ENCODE data around the gene KANSL1.

The KANSL1 gene

DNA sequence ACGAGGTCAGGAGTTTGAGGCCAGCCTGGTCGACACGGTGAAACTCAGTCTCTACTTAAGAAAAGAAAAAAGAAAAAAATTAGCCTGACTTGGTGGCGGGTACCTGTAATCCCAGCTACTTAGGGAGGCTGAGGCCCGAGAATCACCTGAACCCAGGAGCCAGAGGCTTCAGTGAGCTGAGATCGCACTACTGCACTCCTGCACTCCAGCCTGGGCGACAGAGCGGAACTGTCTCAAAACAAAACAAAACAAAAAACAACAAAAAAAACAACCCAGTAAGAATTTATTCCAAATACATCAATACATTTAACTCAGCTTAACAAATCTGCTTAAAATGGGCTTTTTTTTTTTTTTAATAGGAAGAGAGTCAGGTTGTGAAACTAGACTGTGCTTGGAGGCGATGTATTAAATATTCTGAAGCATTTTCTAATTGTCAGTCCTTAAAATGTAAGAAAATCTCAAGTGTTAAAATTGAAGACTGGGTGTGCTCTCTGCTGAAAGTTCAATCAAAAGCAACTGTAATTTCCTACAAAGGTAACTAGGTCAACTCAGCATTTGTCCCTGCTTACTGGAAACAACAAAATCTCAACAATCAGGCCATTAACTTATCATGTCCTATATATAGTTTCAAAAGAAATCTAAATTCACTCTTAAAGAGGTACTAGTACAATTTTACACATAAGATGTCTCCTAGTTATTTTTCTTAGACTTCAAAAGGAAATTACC lies 23.2 kb downstream of the KANSL1 start:
- no peak for DNase-seq (ENCODE audit: low read depth, low spot score)

DNA sequence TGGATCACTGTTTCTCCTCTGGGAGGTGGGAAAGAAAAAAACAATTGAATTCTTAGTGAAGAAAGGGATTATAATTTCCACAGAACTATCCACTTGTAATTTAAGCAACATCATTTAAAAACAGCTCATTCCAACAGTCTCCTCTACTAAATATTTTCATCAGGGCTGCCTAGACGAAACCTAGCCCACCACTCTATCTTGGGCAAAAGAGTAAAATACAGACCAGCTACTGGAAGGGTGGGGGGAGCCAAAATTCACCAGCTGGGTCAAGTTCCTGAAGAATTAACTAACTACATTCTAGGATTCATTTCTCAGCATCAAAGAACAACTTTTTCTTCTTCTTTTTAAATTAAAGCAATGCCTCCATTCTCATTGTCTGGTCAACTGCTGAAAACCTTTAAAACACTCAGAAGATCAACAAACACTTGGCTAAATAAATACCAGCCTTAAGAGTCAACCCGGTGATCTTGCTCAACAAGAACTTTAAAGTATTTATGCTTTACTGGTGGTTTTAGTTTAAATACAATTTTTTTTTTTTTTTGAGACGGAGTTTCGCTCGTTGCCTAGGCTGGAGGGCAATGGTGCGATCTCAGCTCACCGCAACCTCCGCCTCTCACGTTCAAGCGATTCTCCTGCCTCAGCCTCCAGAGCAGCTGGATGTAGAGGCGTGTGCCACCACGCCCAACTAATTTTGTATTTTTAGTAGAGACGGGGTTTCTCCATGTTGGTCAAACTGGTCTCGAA lies 25.2 kb downstream of the KANSL1 start:
- no peak for DNase-seq (ENCODE audit: low read depth, low spot score)
- H3K27ac ChIP-seq, result peak overlapping the region; percentile 76

More for the DNA sequence above, 23.2 kb downstream of the KANSL1 start:
- no peak overlapping the region for H3K27ac ChIP-seq

DNA sequence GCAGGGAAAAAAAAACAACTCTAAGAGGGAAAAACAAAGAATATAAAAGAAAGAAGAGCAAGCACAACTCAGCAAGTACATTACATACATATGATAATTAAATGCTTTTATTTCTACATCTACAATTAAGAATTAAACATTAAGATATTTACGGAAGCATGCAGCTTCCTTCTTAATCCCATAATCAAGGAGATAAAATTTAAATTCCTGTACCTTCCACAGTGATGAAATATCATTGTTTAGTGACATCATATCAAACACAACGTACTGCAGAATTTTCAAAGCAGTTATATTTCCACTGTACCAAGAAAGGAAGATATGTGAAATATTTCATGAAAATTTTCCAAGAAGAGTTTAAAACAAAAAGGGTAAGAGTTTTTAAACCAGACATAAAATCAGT lies 26.0 kb downstream of the KANSL1 start:
- no peak for DNase-seq (ENCODE audit: low read depth, low spot score)
- peak overlapping the region; percentile 76 for H3K27ac ChIP-seq

DNA sequence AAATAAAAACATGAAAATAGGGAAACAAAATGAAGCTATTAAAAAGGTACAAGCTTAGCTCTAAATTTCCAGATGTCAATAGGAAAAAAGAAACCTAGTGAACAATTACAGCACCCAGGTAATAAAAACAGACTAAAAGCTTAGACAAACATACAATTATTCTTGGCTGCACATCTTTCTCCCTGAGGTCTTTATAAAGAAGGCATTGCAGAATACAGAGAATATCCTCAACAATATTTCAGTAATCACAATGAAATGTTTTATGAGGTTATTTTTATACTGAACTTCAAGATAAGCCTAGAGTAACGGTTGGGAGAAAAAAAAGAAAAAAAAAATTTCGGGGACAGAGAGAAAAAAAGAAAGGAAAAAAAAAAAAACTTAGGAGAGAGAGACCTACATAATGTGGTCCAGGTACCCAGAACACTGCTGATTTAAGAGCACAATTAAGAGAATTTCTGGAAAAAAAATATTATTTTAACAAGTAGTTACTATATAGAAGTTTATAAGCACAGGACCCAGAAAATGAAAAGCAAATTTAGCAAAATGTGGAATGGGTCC lies 26.5 kb downstream of the KANSL1 start:
- no peak for DNase-seq (ENCODE audit: low read depth, low spot score)
- peak overlapping the region; percentile 76 for H3K27ac ChIP-seq

DNA sequence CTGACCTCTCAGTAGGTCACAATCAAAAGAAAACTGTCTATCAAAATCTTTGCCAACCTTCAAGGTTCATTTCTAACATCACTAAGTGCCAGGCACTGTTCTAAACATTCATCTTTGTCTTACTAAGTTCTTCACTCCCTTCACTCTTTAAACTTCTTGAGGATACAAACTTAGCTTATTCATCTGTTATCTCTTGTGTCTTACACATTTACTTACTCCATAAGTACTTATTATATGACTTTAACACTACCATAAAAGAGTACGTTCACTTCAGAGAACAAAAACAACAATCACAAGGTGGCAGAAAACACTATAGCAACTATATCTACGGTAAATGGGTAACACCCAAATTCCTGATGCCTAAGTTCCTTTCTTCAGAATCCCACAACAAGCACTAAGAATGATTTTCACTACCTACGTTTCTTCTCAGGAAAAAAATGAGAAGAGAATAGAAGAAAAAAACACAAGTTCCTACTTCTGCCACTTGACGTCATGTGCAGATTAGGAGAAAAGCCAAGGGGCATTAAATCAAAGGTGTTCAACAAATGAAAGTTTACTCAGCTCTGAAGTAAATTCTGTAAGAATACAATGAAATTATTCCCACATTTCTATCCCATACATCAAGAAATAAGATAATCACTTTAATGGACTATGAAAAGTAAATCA lies 29.2 kb downstream of the KANSL1 start:
- peak overlapping the region; percentile 76 for H3K27ac ChIP-seq
- no peak for DNase-seq (ENCODE audit: low read depth, low spot score)

DNA sequence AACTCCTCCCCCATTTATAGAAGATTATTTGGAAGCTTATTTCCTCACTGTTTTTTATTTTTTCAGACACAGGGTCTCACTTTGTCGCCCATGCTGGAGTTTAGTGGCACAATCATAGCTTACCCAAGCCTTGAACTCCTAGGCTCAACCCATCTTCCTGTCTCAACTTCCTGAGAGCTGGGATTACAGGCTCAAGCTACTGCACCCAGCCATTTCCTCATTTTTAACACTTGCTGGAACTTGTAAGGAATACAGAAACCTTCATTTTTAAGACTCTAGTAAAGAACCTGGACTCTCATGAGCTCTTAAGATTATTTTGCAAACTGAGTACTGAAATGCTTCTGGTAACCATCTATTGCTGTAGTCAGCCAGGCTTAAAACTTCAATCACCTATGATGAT lies 29.9 kb downstream of the KANSL1 start:
- peak; percentile 52 for DNase-seq (ENCODE audit: low read depth, low spot score)
- H3K27ac ChIP-seq, result peak overlapping the region; percentile 76

DNA sequence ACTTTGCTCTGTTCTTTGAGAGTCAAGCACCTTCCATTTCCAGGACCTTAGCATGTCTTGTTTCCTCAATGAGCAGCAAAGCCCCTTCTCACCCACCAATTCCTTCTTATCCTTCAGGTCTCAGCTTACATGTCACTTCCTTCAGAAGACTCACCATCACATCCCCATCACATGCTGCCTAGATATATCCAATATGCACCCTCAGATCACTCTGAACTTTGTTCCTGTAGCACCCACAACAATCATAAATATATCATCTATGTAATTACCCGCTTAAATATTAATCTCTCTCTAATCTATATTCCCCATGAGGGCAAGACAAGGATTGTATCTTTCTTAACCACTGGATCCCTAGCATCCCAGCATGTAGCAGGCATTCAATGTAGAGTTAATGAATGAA lies 30.4 kb downstream of the KANSL1 start:
- no peak for DNase-seq (ENCODE audit: low read depth, low spot score)
- H3K27ac ChIP-seq, result peak overlapping the region; percentile 76

DNA sequence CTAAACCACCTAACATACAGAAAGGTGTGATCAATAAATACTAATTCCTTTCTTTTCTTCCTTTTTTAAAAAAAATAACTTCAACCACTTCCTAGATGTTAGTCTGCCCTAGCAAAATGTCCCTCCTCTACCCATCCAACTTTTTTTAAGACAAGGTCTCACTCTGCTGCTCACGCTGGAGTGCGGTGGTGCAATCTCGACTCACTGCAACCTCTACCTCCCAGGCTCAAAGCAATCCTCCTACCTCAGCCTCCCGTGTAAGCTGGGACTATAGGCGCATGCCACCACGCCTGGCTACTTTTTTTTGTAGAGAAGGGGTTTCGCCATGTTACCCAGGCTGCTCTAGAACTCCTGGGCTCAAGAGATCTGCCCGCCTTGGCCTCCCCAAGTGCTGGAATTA lies 33.1 kb downstream of the KANSL1 start:
- no peak for DNase-seq (ENCODE audit: low read depth, low spot score)

DNA sequence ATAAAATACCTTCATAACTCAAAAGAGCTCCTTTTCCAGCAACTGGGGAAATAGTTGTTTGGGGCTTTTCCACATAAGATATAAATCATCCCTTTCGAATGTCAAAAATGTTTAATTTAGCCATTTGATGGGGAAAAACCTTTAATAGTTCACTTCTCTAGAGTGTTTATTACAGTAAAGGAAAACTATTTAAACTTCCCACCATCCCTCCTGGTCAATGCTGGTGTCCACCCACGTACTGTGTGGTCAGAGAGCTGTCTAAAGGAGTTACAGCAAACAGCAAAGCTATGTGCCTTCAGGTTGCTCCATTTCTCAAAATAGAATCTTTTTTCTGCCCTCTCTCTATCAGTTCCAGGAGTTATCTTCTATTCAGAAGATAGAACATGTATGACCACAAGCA lies 33.5 kb downstream of the KANSL1 start:
- no peak overlapping the region for H3K27ac ChIP-seq

More for the DNA sequence above, 33.1 kb downstream of the KANSL1 start:
- no peak overlapping the region for H3K27ac ChIP-seq

DNA sequence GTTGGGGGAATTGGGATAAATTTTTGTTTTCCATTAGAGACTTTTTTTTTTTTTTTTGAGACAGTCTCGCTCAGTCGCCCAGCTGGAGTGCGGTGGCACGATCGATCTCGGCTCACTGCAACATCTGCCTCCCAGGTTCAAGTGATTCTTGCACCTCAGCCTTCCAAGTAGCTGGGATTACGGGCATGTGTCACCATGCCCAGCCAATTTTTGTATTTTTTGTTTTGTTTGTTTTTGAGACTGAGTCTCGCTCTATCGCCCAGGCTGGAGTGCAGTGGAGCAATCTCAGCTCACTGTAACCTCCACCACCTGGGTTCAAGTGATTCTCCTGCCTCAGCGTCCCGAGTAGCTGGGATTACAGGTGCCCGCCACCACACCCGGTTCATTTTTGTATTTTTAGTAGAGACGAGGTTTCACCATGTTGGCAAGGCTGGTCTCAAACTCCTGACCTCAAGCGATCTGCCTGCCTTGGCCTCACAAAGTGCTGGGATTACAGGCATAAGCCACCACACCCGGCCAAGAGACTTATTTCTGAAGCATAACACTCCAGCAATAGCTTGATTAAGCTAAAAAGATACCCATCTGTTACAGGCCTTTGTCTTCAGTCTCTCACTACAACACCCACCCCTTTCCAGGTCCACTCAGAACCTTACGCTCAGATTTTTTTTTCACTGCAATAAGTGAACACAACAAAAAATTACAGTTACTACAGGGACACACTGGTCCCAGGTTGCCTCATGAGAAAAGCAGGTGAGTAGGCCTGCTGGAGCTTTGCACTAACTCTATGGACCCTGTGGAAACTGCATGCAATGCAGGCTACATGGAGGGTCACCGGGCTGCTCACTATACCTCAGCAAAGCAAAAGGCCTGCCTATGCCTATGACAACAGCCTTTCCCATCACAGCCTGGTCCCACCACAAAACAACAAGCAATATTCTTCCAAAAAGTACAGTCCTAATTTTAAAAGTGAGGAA lies 34.6 kb downstream of the KANSL1 start:
- no peak for DNase-seq (ENCODE audit: low read depth, low spot score)

More for the DNA sequence above, 33.5 kb downstream of the KANSL1 start:
- no peak for DNase-seq (ENCODE audit: low read depth, low spot score)

DNA sequence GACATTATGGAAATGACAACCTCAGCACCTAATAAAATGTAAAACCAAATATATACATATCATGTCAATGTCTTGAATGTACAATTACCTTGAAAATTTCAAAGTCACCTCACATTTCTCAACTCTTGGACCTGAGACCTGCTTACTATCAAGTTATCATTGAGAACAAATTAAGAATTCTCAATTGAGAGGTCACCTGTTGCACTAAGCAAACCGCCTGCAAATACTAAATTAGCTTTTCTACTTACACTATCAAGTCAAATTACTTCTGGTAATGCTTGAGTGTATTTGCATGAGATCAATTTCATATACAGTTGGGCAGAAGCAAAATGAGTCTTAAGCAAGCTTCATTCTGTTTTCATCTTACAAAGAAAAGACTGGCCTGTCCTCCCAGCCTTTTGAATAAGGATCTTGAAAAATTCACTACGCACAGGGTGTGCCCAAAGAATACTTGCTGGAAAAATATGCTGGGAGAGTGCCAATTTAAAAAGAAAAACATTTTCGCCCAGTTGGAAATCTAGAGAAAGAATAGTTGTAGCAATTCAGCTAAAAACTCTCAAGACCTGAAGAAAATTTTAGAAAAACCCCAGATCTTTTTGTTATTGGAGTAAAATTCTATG lies 35.7 kb downstream of the KANSL1 start:
- no peak for DNase-seq (ENCODE audit: low read depth, low spot score)

More for the DNA sequence above, 34.6 kb downstream of the KANSL1 start:
- H3K27ac ChIP-seq, result no peak overlapping the region

DNA sequence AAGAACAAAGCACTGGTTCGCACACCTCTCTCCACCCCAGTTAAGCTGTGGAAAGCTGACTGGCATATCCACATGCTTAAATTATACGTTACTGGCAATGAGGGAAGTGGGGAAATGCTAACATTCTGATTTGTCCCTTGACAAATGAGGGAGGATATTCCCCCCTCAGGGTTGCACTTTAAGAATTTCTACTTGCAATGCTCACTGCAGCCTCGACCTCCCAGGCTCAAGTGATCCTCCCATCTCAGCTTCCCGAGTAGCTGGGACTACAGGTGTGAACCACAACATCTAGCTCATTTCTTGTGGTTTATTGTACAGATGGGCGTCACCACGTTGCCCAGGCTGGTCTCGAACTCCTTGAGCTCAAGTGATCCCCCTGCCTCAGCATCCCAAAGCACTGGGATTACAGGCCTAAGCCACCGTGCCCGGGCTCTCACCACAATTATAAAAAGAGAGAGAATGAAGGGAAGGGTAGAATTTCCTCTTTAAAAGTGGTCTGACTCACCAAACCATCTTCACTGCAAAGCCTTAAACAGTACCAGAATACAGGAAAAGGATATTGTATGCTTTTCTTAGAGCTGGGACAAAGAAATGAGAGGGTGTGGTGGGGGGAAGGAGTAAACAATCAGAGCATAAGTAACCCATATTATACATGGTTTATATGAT lies 38.9 kb downstream of the KANSL1 start:
- no peak for DNase-seq (ENCODE audit: low read depth, low spot score)
- H3K27ac ChIP-seq, result no peak overlapping the region

More for the DNA sequence above, 35.7 kb downstream of the KANSL1 start:
- peak overlapping the region; percentile 2 for H3K27ac ChIP-seq

DNA sequence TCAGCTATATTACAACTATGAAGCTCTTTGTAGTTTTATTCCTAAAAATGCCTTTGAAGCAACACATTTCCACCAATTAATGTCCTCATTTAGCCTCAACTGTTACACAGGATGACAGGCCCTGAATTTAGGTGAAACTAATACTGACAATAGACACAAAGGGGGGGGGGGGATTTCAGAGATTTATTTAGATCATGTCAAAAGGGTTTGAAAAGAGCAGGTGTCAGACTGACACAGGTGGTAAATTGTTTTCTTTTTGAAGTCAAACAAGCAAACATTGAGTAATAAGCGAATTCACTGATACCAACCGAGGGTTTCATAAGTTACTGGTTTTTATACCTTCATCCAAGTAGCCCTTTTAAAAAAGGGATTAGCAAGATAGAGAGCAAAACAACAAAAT lies 40.8 kb downstream of the KANSL1 start:
- H3K27ac ChIP-seq, result no peak overlapping the region
- no peak for DNase-seq (ENCODE audit: low read depth, low spot score)

DNA sequence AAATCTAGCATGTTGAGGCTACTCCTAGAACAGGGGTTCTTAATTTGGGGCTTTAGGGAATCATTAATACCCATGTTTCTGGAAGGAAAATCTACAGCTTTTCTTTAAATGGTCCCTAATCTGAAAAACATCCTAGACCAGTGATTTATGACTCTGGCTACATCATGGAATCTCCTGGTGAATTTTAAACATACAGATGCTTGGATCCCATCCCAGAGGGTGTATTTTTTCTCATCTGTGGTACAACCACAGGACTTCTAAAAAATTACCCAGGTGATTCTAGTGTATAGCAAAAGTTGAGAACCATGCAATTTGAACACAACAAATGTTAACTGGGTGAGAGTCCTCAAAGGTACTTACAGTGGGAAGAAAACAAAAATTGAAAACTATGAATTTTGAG lies 41.5 kb downstream of the KANSL1 start:
- DNase-seq (ENCODE audit: low read depth, low spot score), result no peak

DNA sequence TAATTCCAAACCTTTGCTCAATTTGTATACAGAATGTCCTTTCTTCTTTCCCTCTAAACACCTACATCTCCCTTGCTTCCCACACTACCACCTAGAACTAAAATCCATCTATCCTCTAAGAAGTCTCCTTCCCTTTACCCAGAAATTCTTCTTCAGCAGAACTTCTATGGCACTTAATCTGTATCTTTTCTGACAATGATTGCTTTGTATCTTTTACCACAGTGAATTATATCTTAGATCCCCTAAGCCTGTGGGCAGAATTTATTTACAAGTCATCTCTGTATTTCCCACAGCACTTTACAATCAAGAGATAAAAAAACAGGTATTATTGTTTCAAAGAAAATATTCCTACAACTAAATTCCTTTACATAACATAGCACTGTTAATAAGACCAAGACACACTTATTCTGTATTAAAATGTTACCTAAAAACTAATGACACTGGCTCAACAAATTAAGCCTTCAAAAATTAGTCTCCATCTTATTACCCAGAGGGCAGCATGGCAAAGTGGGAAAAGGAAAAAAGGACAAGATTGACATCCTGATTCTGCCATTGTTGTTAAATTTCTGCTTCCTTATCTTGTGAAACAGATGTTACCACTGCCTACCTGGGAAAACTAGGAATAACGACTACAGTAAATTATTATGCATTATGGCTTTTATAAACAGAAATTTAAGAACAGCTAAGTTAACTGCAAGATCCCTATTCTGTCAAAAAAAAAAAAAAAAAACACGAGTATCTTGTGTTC lies 42.8 kb downstream of the KANSL1 start:
- DNase-seq (ENCODE audit: low read depth, low spot score), result no peak
- no peak overlapping the region for H3K27ac ChIP-seq

More for the DNA sequence above, 41.5 kb downstream of the KANSL1 start:
- H3K27ac ChIP-seq, result no peak overlapping the region

DNA sequence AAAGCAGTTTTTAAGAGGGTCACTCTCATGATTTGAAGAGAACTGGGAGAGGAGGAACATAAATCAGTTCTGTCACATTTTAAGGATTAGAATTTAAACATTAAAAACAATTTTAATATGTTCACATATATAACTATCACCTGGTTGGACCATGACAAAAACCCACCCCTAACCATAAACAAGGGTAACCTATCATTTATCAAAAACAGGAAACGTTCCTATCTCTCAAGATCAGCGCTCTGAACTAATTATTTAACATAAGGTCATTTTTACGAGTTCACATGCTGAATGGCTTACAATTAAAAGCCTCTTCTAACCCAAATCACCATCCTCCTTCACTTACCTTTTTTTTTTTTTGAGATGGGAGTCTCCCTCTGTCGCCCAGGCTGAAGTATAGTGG lies 45.0 kb downstream of the KANSL1 start:
- no peak for DNase-seq (ENCODE audit: low read depth, low spot score)
- no peak overlapping the region for H3K27ac ChIP-seq

DNA sequence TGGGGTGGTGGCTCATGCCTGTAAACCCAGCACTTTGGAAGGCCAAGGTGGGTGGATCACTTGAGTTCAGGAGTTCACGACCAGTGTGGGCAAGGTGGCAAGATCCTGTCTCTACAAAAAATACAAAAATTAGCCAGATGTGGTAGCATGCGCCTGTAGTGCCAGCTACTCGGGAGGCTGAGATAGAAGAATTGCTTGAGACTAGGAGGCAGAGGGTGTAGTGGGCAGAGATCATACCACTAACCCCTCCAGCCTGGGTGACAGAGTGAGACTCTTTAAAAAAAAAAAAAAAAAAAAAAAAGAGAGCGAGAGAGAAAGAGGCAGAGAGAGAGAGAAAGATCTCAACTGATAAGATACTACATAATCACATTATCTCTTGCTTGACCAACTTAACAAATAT lies 45.9 kb downstream of the KANSL1 start:
- no peak for DNase-seq (ENCODE audit: low read depth, low spot score)
- H3K27ac ChIP-seq, result no peak overlapping the region

DNA sequence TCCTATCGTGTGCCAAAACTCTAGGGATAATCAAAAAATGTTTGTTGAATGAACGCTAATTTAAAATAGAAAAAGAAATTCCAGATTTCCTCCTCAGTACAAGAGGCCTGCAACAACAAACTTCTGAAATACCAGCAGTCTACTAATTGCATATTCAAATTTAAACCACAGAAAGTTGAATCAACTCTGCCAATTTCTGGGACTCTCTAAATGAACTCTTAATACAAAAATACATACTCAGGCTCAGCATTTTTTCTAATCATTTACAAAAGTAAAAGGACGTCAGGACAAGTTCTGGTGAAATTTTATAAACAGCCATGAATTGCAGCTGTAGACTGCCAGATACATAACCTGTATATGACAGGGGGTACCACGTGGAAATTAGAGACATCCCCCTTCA lies 49.0 kb downstream of the KANSL1 start:
- no peak overlapping the region for H3K27ac ChIP-seq
- DNase-seq (ENCODE audit: low read depth, low spot score), result no peak

Measured in epithelial cell of prostate (primary cell).